ENCODE results near the gene NEDD4.

The NEDD4 gene

GRCh38 chr15:55784286-55784685 lies 209.1 kb downstream of the NEDD4 start:
- ChIA-PET CTCF (interaction anchor here (2.1 to 3.1 kb wide), 2 partner anchors 10 to 136 kb away, joined by 9 to 19 read pairs; no protein-coding TSS in a partner anchor), POLR2A (interaction anchor here (0.5 kb wide), 1 partner anchor 12 kb away, joined by 5 read pairs; no protein-coding TSS in a partner anchor)
- TF ChIP-seq CTCF (IDR thresholded peaks at IDR 0.05; ENCODE audit: control extremely low read depth, extremely low read depth, low read depth, missing control alignments) = no peak
- no peak for DNase-seq (ENCODE audit: extremely low spot score)

- POLR2A ChIA-PET = no interaction called here
- no peak for DNase-seq (ENCODE audit: extremely low spot score)
- CTCF ChIA-PET = interaction anchor here (2.1 to 3.1 kb wide), 2 partner anchors 9 to 134 kb away, joined by 9 to 19 read pairs; no protein-coding TSS in a partner anchor
- TF ChIP-seq CTCF (IDR thresholded peaks at IDR 0.05; ENCODE audit: control extremely low read depth, extremely low read depth, low read depth, missing control alignments) = no peak
Measured at GRCh38 chr15:55782901-55783300, 210.5 kb downstream of the NEDD4 start.

- ChIA-PET POLR2A (no interaction called here), CTCF (interaction anchor here (1.6 kb wide), 1 partner anchor 66 kb away, joined by 4 read pairs; no protein-coding TSS in a partner anchor)
- DNase-seq (ENCODE audit: extremely low spot score) = no peak
- no peak for TF ChIP-seq CTCF (IDR thresholded peaks at IDR 0.05; ENCODE audit: control extremely low read depth, extremely low read depth, low read depth, missing control alignments)
Measured at GRCh38 chr15:55780292-55780691, 213.1 kb downstream of the NEDD4 start.

- ChIA-PET CTCF (no interaction called here), POLR2A (no interaction called here)
- TF ChIP-seq CTCF (IDR thresholded peaks at IDR 0.05; ENCODE audit: control extremely low read depth, extremely low read depth, low read depth, missing control alignments) = no peak
- no peak for DNase-seq (ENCODE audit: extremely low spot score)
Measured at GRCh38 chr15:55778932-55779331, 214.5 kb downstream of the NEDD4 start.
